CD4-positive, alpha-beta T cell treated with Interleukin-1 beta for 1 hour (primary cell): ENCODE data around the gene NUBPL.
"Not testable (repeated sequence)": the region's sequence is repeated elsewhere in the genome, so short reads cannot be mapped to it uniquely, and the experiment has no call there.

Experiments
- DNase-seq, 2 donors: peaks; one replicate each; pipeline ENCODE4 v3.0.0-alpha.2; 2020 to 2022

The NUBPL gene

GRCh38 chr14:31578792-31579501 lies 17.7 kb downstream of the NUBPL start:
- DNase-seq = no peak

GRCh38 chr14:31580234-31580633 lies 19.0 kb downstream of the NUBPL start:
- DNase-seq = no peak

- DNase-seq = no peak
These were observed 21.1 kb downstream of the NUBPL start for GRCh38 chr14:31582286-31582691.

- DNase-seq = no peak
These were observed 21.7 kb downstream of the NUBPL start for GRCh38 chr14:31582836-31583452.

- DNase-seq = no peak
These were observed 29.0 kb downstream of the NUBPL start for GRCh38 chr14:31590206-31590605.

- no peak for DNase-seq
These were observed 30.9 kb downstream of the NUBPL start for GRCh38 chr14:31592122-31592521.

GRCh38 chr14:31592631-31593030 lies 31.4 kb downstream of the NUBPL start:
- DNase-seq = no peak

- no peak for DNase-seq
These were observed 35.3 kb downstream of the NUBPL start for GRCh38 chr14:31596342-31597095.

- DNase-seq = no peak
These were observed 44.5 kb downstream of the NUBPL start for GRCh38 chr14:31605702-31606101.

- no peak for DNase-seq
These were observed 50.7 kb downstream of the NUBPL start for GRCh38 chr14:31611778-31612433.

GRCh38 chr14:31613188-31613587 lies 52.0 kb downstream of the NUBPL start:
- DNase-seq = no peak

- DNase-seq = not testable (repeated sequence)
These were observed 57.7 kb downstream of the NUBPL start for GRCh38 chr14:31618884-31619283.

- no peak for DNase-seq
These were observed 58.2 kb downstream of the NUBPL start for GRCh38 chr14:31619440-31619839.

GRCh38 chr14:31620898-31621297 lies 59.7 kb downstream of the NUBPL start:
- DNase-seq = not testable (repeated sequence)

GRCh38 chr14:31622060-31622459 lies 60.9 kb downstream of the NUBPL start:
- DNase-seq = no peak

- DNase-seq = not testable (repeated sequence)
These were observed 91.7 kb downstream of the NUBPL start for GRCh38 chr14:31652900-31653299.

GRCh38 chr14:31657917-31658316 lies 96.7 kb downstream of the NUBPL start:
- DNase-seq = no peak

GRCh38 chr14:31659278-31659677 lies 98.1 kb downstream of the NUBPL start:
- no peak for DNase-seq

- no peak for DNase-seq
These were observed 99.0 kb downstream of the NUBPL start for GRCh38 chr14:31660191-31660590.

GRCh38 chr14:31660728-31661127 lies 99.5 kb downstream of the NUBPL start:
- no peak for DNase-seq

GRCh38 chr14:31668348-31668747 lies 107.1 kb downstream of the NUBPL start:
- DNase-seq = no peak

- DNase-seq = no peak
These were observed 111.5 kb downstream of the NUBPL start for GRCh38 chr14:31672709-31673108.

GRCh38 chr14:31677052-31677451 lies 115.8 kb downstream of the NUBPL start:
- DNase-seq = no peak
